ENCODE data around the gene S100A9.
"Not testable (repeated sequence)": the region's sequence is repeated elsewhere in the genome, so short reads cannot be mapped to it uniquely, and the experiment has no call there.

S100A9 gene

DNA sequence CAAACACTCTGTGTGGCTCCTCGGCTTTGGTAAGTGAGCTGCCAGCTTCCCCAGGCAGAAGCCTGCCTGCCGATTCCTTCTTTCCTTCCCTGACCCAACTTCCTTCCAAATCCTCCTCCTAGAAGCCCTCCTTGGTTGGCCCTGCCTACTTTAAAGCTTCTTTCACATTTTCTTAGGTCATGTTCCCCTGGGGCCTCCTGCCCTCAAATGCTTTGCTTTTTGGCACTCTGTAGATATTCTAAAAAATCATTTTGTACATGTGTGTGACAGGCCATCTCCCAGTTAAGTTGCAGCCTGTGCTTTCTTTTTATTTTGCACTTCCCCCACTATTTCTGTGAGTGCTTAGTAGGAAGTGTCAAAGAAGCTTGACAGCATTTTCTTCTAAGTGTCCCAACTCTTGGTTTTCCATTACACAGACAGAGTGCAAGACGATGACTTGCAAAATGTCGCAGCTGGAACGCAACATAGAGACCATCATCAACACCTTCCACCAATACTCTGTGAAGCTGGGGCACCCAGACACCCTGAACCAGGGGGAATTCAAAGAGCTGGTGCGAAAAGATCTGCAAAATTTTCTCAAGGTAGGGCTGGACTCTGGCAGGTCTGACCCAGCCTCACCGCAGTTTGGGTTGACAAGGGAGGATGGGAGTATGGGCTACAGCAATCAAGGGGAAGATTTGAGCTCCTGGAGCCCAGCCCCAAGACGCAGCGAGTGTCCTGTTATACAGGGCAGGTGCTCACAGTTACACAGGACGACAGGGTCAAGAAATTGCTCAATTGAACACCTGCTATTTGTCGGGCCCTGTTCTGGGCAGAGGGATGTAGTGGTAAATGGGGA, at the start of gene S100A9:
Gene S100A9, plus strand, starts transcription at position 2 of the 838 bp plus-strand sequence. Its CDS starts 430 bp downstream, at position 432.
- DNase-seq, result no peak

- DNase-seq, result no peak
Observed at GRCh38 chr1:153308540-153308939, 49.1 kb upstream of the S100A9 start.

DNA sequence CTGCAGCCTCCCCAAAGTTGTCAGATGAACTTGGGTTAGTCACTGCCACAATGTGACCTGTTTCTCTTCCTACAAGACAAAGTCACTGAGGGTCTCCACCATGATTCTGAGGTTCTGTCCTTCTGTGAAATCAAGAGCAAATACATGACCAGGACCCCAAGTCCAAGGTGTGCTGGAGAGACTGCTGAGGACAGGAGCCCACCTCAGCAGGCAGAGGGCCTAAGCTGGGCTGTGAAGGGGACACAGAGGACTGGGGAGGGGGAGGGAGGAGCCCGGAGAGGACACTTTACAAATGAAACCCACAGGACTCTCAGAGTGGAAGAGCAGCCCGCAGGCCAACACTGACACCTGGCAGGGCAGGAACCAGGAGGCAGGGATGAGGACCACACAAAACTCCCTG, 48.2 kb upstream of the S100A9 start:
- DNase-seq, result no peak

GRCh38 chr1:153310526-153310925, 47.1 kb upstream of the S100A9 start:
- no peak for DNase-seq

GRCh38 chr1:153312570-153313186, 45.0 kb upstream of the S100A9 start, which contains the start of gene PGLYRP3:
TSS of gene PGLYRP3 (minus strand) at chr1:153312952. CDS start at chr1:153310665, 2,287 bp downstream.
- DNase-seq, result no peak

GRCh38 chr1:153313288-153313687, 44.4 kb upstream of the S100A9 start:
- DNase-seq, result no peak

DNA sequence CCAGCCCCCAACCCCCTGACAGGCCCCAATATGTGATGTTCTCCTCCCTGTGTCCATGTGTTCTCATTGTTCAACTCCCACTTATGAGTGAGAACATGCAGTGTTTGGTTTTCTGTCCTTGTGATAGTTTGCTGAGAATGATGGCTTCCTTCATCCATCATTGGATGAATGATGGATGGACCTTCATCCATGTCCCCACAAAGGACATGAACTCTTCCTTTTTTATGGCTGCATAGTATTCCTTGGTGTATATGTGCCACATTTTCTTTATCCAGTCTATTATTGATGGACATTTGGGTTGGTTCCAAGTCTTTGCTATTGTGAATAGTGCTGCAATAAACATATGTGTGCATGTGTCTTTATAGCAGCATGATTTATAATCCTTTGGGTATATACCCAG, 43.3 kb upstream of the S100A9 start:
- not testable (repeated sequence) for DNase-seq

DNA sequence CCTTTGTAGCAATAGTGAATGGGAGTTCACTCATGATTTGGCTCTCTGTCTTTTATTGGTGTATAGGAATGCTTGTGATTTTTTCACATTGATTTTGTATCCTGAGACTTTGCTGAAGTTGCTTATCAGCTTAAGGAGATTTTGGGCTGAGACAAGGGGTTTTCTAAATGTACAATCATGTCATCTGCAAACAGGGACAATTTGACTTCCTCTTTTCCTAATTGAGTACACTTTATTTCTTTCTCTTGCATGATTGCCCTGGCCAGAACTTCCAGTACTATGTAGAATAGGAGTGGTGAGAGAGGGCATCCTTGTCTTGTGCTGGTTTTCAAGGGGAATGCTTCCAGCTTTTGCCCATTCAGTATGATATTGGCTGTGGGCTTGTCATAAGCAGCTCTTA, 41.6 kb upstream of the S100A9 start:
- DNase-seq, result not testable (repeated sequence)

DNA sequence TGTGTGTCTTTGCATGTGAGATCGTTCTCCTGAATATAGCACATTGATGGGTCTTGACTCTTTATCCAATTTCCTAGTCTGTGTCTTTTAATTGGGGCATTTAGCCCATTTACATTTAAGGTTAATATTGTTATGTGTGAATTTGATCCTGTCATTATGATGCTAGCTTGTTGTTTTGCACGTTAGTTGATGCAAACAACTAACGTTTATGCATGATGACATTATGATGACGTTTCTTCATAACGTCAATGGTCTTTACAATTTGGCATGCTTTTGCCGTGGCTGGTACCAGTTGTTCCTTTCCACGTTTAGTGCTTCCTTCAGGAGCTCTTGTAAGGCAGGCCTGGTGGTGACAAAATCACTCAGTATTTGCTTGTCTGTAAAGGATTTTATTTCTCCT, 39.5 kb upstream of the S100A9 start:
- DNase-seq, result not testable (repeated sequence)

DNA sequence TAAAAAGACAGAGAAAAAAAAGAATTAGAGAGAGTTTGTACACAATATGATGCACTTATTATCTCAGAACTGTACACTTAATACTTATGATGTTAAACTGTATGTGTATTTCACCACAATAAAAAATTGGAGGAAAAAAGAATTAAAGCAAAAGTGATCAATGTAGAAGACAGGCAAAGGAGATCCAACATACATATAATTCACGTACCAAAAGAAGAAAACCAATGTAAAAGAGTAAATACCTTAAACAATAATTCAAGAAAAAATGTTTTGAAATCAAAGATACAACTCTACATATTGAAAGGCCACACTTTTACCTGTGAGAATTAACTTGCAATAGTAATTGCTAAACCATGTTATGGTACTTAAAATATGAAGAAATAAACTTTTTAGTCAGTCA, 35.1 kb upstream of the S100A9 start:
- DNase-seq, result no peak

DNA sequence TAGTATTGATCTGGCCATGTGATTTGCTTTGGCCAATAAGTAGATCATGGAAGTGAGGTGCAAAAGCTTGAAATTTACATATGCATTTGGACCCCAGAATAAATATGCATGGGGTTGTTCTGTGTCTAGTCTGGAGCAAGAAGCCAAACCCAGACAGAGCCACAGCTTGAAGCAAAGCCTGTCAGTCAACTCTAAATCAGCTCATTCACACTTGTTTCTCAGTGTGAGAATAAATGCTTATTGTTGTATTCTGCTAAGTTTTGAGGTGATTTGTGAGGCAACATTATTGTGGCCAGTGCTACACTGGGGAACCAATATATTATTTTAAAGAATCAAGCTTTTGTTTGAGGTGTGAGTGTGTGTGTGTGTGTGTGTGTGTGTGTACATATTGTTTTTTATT, 32.7 kb upstream of the S100A9 start:
- no peak for DNase-seq

DNA sequence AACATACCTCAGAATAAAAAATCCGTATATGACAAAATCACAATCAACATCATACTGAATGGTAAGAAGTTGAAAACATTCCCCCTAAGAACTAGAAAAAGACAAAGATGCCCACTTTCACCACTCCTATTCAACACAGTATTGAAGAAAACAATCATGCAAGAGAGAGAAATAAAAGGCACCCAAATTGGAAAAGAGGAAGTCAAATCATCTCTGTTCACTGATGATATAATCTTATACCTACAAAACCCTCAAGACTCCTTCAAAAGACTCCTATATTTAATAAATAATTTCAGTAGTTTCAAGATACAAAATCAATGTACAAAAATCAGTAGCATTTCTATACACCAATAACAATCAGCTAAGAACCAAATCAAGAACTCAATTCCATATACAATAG, 23.8 kb upstream of the S100A9 start:
- DNase-seq, result no peak

DNA sequence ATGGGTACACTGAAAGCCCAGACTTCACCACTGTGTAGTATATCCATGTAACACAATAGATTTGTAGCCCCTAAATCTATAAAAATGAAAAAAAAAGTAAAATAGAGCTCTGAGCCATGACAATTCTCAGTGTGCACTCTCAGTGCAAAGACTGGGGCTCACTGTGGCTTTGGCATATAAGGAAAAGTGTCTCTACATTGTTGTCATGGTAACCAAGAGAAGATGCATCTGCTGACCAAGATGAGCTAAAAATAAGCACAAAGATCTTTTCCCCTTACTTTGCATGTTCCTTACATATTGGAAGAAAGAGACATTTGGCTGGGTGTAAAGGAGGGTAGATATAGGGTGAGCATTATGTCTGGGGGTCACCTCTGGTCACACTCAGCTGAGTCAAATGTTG, 21.0 kb upstream of the S100A9 start:
- no peak for DNase-seq

- DNase-seq, result no peak
Observed at GRCh38 chr1:153337980-153338853, 19.4 kb upstream of the S100A9 start.

GRCh38 chr1:153339802-153340201, 17.9 kb upstream of the S100A9 start:
- no peak for DNase-seq

DNA sequence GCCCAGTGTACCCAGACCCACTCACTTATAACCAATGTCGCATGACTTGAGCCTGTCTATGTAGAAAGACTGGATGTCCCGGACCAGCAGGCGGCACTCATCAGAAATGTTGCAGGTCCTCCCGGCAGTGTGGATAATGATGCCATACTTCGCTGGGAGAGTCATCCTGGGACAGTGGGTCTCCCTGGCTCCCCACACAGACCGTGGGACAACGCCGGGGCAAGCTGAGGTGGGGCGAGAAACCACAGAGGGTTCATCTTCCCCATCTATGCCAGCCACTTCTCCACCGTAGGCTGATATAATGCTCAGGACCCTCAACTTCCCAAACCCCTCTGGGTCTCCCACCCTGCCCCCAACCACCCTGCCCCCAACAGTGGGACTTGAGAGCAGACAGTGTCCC, 17.3 kb upstream of the S100A9 start:
- no peak for DNase-seq

DNA sequence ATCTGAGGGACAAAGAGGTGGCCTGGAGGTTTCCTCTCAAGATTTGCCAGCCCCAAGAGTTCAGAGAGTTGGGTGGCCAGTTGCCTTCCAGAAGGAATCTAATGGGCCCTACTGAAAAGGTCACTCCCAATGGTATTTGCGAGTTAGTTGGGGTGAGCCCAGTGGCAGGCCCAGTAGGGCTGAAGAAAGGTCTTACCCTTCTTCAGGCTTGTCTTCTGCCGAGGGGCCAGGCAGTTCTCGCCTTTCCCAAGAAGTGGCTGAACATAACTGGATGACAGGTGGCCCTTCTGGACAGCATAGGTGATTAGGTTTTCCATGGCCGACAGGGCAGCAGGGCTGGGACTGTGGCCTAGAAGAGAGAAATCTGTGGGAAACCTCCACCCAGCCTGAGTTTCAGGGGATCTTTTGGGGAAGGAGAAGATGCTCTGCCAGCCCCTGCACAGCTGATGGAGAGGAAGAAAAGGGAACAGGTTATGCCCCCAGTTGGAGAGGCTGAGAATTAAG, 16.2 kb upstream of the S100A9 start:
- no peak for DNase-seq

- no peak for DNase-seq
Observed at GRCh38 chr1:153342178-153342577, 15.5 kb upstream of the S100A9 start.

DNA sequence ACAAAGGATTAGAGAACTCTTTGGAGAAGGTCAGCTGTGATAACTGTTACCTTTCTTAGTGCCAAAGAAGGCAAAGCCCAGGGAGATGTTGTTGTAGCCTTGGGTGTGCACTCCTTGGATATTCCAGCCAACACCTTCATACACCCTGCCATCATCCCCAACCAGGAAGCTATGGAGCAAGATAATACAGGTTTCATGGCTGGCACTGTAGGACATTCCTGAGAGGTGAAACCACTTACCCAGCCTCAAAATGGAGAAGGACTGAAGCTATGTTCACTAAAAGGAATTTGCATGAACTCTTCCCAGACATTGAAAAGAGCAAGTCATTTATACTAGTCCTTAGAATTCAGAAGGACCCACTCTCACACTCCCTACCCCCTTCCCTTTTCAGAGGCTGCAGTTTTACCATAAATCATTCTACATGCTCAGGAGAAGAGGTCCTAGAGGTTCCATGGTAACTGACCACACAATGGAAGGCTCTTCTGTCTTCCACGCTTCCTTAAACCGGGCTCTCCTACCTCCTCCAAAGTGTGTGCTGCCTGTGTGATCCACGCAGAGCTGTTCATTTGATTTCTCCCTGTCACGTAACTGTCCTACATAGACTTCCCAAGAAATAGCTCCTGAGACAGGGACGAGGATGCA, 14.5 kb upstream of the S100A9 start:
- DNase-seq, result no peak

DNA sequence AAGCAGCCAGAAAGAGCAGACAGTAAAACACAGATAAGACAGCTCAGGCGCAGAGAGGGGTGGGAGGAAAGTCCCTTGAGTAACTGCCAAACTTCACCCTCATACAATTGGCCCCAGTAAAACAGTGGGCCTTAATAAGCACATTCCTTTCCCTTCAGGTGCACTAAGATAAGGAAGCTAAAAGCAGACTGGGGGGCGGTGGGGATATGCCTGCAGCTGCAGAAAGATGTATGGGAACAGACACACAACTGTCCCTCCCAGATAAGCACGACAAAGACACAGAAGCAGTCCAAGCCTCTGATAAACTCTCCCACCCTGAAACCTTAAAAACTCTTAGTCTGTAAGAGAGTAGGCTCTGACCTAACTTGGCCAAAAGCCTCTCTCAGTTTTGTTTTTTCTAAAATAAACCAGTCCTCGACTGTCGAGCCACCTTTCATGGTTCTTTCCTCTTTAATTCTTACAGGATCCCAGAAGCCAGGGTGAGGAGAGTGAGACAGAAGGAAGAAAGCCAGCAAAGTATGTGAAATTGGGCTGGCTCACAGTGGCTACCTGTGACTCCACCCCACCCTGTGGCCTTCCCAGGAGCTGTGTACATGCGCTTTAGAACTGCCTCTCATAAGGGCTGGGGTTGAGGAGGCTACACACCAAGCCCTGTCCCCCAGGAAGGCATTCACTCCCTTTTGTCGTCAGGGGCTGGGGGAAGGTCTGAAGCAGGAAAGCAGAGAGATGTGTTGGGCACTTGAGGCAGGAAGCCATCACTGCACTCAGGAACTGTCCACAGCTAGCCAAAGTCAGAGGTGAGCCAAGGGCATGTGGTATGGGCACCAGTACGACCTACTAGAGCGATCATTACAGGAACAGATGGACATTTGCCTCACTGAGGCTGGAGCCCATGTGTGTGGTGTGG, 13.6 kb upstream of the S100A9 start:
- DNase-seq, result no peak

DNA sequence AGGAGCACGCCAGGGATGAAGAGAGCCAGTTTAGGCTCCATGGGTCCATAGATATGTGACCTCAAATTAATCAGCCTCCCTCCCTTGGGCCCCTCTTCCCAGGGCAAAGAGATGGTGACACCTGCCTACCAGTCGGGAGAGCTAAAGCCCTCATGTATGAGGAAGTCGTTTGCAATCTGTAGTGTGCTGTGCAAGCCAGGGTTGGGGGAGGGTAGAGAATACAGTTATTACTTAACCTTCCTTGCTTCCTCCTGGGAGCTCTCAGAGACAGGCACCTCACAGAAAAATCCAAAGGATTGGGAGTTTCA, 13.0 kb upstream of the S100A9 start:
- DNase-seq, result no peak

Measured in NCI-H2227 treated with DMSO at 0.1 percent for 48 hours (cell line).